Activated CD4-positive, alpha-beta T cell treated with anti-CD3 and anti-CD28 coated beads, Interleukin-2, amount 50 U/mL, for 1 hour (primary cell): ENCODE results near the gene PUM2.

Experiments used
- DNase-seq: peaks from one replicate; pipeline ENCODE4 v3.0.0-alpha.2; 2020

Gene PUM2

GRCh38 chr2:20198796-20199632 is 151.6 kb downstream of the PUM2 start:
- no peak for DNase-seq
